Esophagus muscularis mucosa (tissue), 3 donors: Measurements from ENCODE around the gene TWSG1.

Source experiments
- CTCF ChIP-seq, 3 experiments: fragments of 200-600 bp in 2 of 3; fragments of 450-650 bp in 1 of 3; sonication (generic) in 2 of 3; IDR thresholded peaks; one replicate each; pipeline ENCODE4 v1.5.1; 2017 to 2019; ENCODE audit warnings: antibody characterized with exemption in 3 of 3, mild to moderate bottlenecking in 2 of 3, moderate library complexity in 1 of 3
- POLR2A ChIP-seq: fragments of 450-650 bp; IDR thresholded peaks from one replicate; pipeline ENCODE4 v1.6.1; 2017; ENCODE audit warnings: antibody characterized with exemption, moderate library complexity, mild to moderate bottlenecking, low read depth

GRCh38 chr18:9404565-9405060, 70.0 kb downstream of the TWSG1 start:
- TF ChIP-seq CTCF (IDR thresholded peaks at IDR 0.05) = no peak
- TF ChIP-seq POLR2A = no peak
